ENCODE measurements around the gene HEATR9.
A peak's percentile ranks its signal among the peaks of the same experiment; 100 is the strongest.

The HEATR9 gene

GRCh38 chr17:35894206-35894605 is 25.5 kb upstream of the HEATR9 start:
- DNase-seq (ENCODE audit: low read depth, low spot score), result peak; percentile 18

- no peak for DNase-seq (ENCODE audit: low read depth, low spot score)
Measured at GRCh38 chr17:35893751-35894150, 25.1 kb upstream of the HEATR9 start.

GRCh38 chr17:35892091-35893035 is 23.7 kb upstream of the HEATR9 start:
- no peak for DNase-seq (ENCODE audit: low read depth, low spot score)

- no peak for DNase-seq (ENCODE audit: low read depth, low spot score)
Measured at GRCh38 chr17:35891269-35891668, 22.6 kb upstream of the HEATR9 start.

- DNase-seq (ENCODE audit: low read depth, low spot score), result peak; percentile 17
Measured at GRCh38 chr17:35890774-35891155, 22.1 kb upstream of the HEATR9 start.

GRCh38 chr17:35889818-35890773 is 21.4 kb upstream of the HEATR9 start:
- no peak for DNase-seq (ENCODE audit: low read depth, low spot score)

GRCh38 chr17:35889241-35889640 is 20.6 kb upstream of the HEATR9 start:
- DNase-seq (ENCODE audit: low read depth, low spot score), result no peak

GRCh38 chr17:35879773-35880654 is 11.3 kb upstream of the HEATR9 start, which contains the start of gene CCL5:
TSS of gene CCL5 (minus strand) at chr17:35880360.
- DNase-seq (ENCODE audit: low read depth, low spot score), result no peak

- no peak for DNase-seq (ENCODE audit: low read depth, low spot score)
Measured at GRCh38 chr17:35878361-35878760, 9.7 kb upstream of the HEATR9 start.

- no peak for DNase-seq (ENCODE audit: low read depth, low spot score)
Measured at GRCh38 chr17:35877345-35878029, 8.8 kb upstream of the HEATR9 start.

GRCh38 chr17:35876534-35876933 is 7.8 kb upstream of the HEATR9 start:
- no peak for DNase-seq (ENCODE audit: low read depth, low spot score)

- no peak for DNase-seq (ENCODE audit: low read depth, low spot score)
Measured at GRCh38 chr17:35875800-35876139, 7.1 kb upstream of the HEATR9 start.

GRCh38 chr17:35875072-35875799 is 6.5 kb upstream of the HEATR9 start:
- no peak for DNase-seq (ENCODE audit: low read depth, low spot score)

- DNase-seq (ENCODE audit: low read depth, low spot score), result no peak
Measured at GRCh38 chr17:35872196-35872980, 3.7 kb upstream of the HEATR9 start.

- peak; percentile 18 for DNase-seq (ENCODE audit: low read depth, low spot score)
Measured at GRCh38 chr17:35870906-35871819, 2.5 kb upstream of the HEATR9 start.

- no peak for DNase-seq (ENCODE audit: low read depth, low spot score)
Measured at GRCh38 chr17:35867574-35867973, 1.1 kb downstream of the HEATR9 start.

GRCh38 chr17:35866341-35866950 is 2.2 kb downstream of the HEATR9 start:
- DNase-seq (ENCODE audit: low read depth, low spot score), result no peak

All from ELF-1 (cell line).